IMR-90 (cell line): ENCODE data around the gene MPP4. TPM values are rescaled to one million over a fixed set of nuclear protein-coding genes. Genes with fewer than 3 reads are reported as not detected.

Experiments
- ATAC-seq: fragments of 200-7000 bp; cut with Tn5 transposase; 2 replicates; pipeline ENCODE4 v1.9.1; 2020; ENCODE audit warnings: low read depth, mild to moderate bottlenecking, moderate library complexity
- BruUV-seq: library from RNA; stranded (reverse); fragments of 400-500 nt; replicated peaks from 2 replicates; lab custom pipeline; 2021; lab: Mats Ljungman, UMichigan
- CTCF ChIA-PET: fragments of 300-600 bp; formaldehyde crosslinking; extraction: SDS; loops from one replicate; lab custom pipeline; 2021; ENCODE audit warnings: antibody characterized with exemption; lab: Yijun Ruan, JAX
- POLR2A ChIA-PET: fragments of 300-600 bp; sonication (Branson Sonifier 250); formaldehyde crosslinking; loops from one replicate; lab custom pipeline; 2022; ENCODE audit warnings: antibody characterized with exemption; ENCODE audit not compliant: unreplicated experiment; lab: Charles Lee
- DNase-seq: peaks from one replicate; pipeline ENCODE4 v3.0.0; 2013
- H2AFZ ChIP-seq: replicated peaks from 2 replicates; pipeline ENCODE3; 2013; ENCODE audit warnings: low read length, mild to moderate bottlenecking; ENCODE audit not compliant: poor library complexity
- H2AK5ac ChIP-seq: 2 replicates; pipeline ENCODE4 v1.6.1; 2013; ENCODE audit warnings: low read depth, low read length, inconsistent platforms
- H2AK9ac ChIP-seq: replicated peaks from 2 replicates; pipeline ENCODE3; 2013; ENCODE audit warnings: mild to moderate bottlenecking, low read depth, low read length, moderate library complexity; ENCODE audit not compliant: poor library complexity
- H2BK120ac ChIP-seq: 2 replicates; pipeline ENCODE4 v1.6.1; 2013; ENCODE audit warnings: low read depth, low read length, inconsistent platforms
- H2BK15ac ChIP-seq: 3 replicates; pipeline ENCODE4 v1.6.1; 2013; ENCODE audit warnings: low read depth, low read length, inconsistent platforms
- H2BK20ac ChIP-seq: 2 replicates; pipeline ENCODE4 v1.6.1; 2013; ENCODE audit warnings: low read depth, mild to moderate bottlenecking, inconsistent platforms, low read length, moderate library complexity
- H2BK5ac ChIP-seq: 2 replicates; pipeline ENCODE4 v1.6.1; 2013; ENCODE audit warnings: mild to moderate bottlenecking, low read depth, low read length, inconsistent platforms; ENCODE audit not compliant: poor library complexity, severe bottlenecking
- H3K14ac ChIP-seq: replicated peaks from 2 replicates; pipeline ENCODE4 v1.6.1; 2013; ENCODE audit warnings: low read depth, low read length, inconsistent platforms
- H3K18ac ChIP-seq: 2 replicates; pipeline ENCODE4 v1.6.1; 2013; ENCODE audit warnings: low read depth, low read length, control low read depth
- H3K23ac ChIP-seq: 2 replicates; pipeline ENCODE4 v1.6.1; 2013; ENCODE audit warnings: low read depth, low read length, inconsistent platforms
- H3K27ac ChIP-seq: 2 replicates; pipeline ENCODE4 v1.5.1; 2013; ENCODE audit warnings: mild to moderate bottlenecking, control low read depth, low read length; ENCODE audit not compliant: insufficient read depth
- H3K27me3 ChIP-seq: 2 replicates; pipeline ENCODE4 v1.6.1; 2013; ENCODE audit warnings: low read length; ENCODE audit not compliant: control insufficient read depth, insufficient read depth
- H3K36me3 ChIP-seq: 2 replicates; pipeline ENCODE4 v1.6.1; 2013; ENCODE audit warnings: low read length, mixed read lengths; ENCODE audit not compliant: control insufficient read depth, insufficient read depth
- H3K4ac ChIP-seq: 2 replicates; pipeline ENCODE4 v1.6.1; 2013; ENCODE audit warnings: low read depth, low read length, inconsistent platforms
- H3K4me1 ChIP-seq: 2 replicates; pipeline ENCODE4 v1.6.1; 2013; ENCODE audit warnings: low read length, mixed read lengths; ENCODE audit not compliant: control insufficient read depth, insufficient read depth
- H3K4me2 ChIP-seq: 2 replicates; pipeline ENCODE4 v1.6.1; 2013; ENCODE audit warnings: low read depth, mild to moderate bottlenecking, control low read depth, low read length, moderate library complexity
- H3K4me3 ChIP-seq: 2 replicates; pipeline ENCODE4 v1.5.1; 2013; ENCODE audit warnings: low read depth, mild to moderate bottlenecking, control low read depth, low read length, moderate library complexity; ENCODE audit not compliant: insufficient read depth
- H3K56ac ChIP-seq: 2 replicates; pipeline ENCODE4 v1.6.1; 2013; ENCODE audit warnings: low read length, inconsistent platforms; ENCODE audit not compliant: insufficient read depth; ENCODE audit errors: extremely low read depth
- H3K79me1 ChIP-seq, 2 experiments: 2 replicates each; pipeline ENCODE4 v1.6.1; 2013; ENCODE audit warnings: low read length in 2 of 2, inconsistent platforms in 1 of 2, low read depth in 1 of 2
- H3K9ac ChIP-seq: 2 replicates; pipeline ENCODE4 v1.6.1; 2013; ENCODE audit warnings: low read depth, low read length, control low read depth
- H3K9me1 ChIP-seq: 2 replicates; pipeline ENCODE4 v1.6.1; 2013; ENCODE audit warnings: low read length, inconsistent platforms; ENCODE audit not compliant: insufficient read depth
- H3K9me3 ChIP-seq: 2 replicates; pipeline ENCODE4 v1.6.1; 2013; ENCODE audit warnings: low read length; ENCODE audit not compliant: control insufficient read depth, insufficient read depth
- H4K20me1 ChIP-seq: 2 replicates; pipeline ENCODE4 v1.6.1; 2013; ENCODE audit warnings: low read length, inconsistent platforms; ENCODE audit not compliant: insufficient read depth
- H4K5ac ChIP-seq: 2 replicates; pipeline ENCODE4 v1.6.1; 2013; ENCODE audit warnings: mild to moderate bottlenecking, low read depth, low read length, control low read depth
- H4K8ac ChIP-seq, 2 experiments: 2 replicates each; pipeline ENCODE4 v1.6.1; 2013; ENCODE audit warnings: low read depth in 2 of 2, low read length in 2 of 2, control low read depth in 1 of 2, inconsistent platforms in 1 of 2
- H4K91ac ChIP-seq: 2 replicates; pipeline ENCODE4 v1.6.1; 2013; ENCODE audit warnings: low read depth, low read length, inconsistent platforms; ENCODE audit not compliant: insufficient read depth
- CHD1 ChIP-seq: IDR thresholded peaks from 2 replicates; pipeline ENCODE4 v1.6.1; 2012; ENCODE audit warnings: low read depth, low read length, improper control_type of control experiment
- CTCF ChIP-seq: conservative IDR thresholded peaks from 2 replicates; pipeline ENCODE4 v1.5.1; 2012; ENCODE audit warnings: mild to moderate bottlenecking, low read depth, low read length, improper control_type of control experiment
- ELK1 ChIP-seq: fragments of 150-350 bp; IDR thresholded peaks from 2 replicates; pipeline ENCODE4 v1.6.1; 2016; ENCODE audit warnings: low read depth, mild to moderate bottlenecking, low read length, moderate library complexity, borderline replicate concordance
- MAFK ChIP-seq: IDR thresholded peaks from 2 replicates; pipeline ENCODE4 v1.6.1; 2012; ENCODE audit warnings: low read depth, low read length, improper control_type of control experiment
- RFX5 ChIP-seq: IDR thresholded peaks from 2 replicates; pipeline ENCODE4 v1.8.0; 2012; ENCODE audit warnings: low read depth, mild to moderate bottlenecking, low read length, moderate library complexity
- WGBS, 2 experiments: methylation state at CpG; one replicate each; pipeline versions ENCODE4 v1.1.5 to v1.1.7; 2013; ENCODE audit warnings: missing lambda C conversion rate in 2 of 2; ENCODE audit not compliant: insufficient read length in 1 of 2; ENCODE audit errors: extremely low coverage in 2 of 2; 5-methylcytosine and 5-hydroxymethylcytosine counted together
- dilution Hi-C: fragments of 300-500 bp; cut with HindIII; formaldehyde crosslinking; loops from one replicate; pipeline ENCODE4 v1.14.3; 2018; ENCODE audit warnings: low sequenced_read_pairs; ENCODE audit not compliant: unreplicated experiment
- in situ Hi-C: fragments of 300-500 bp; cut with MboI; formaldehyde crosslinking; loops from 3 replicates; pipeline ENCODE4 v1.14.3; 2019; ENCODE audit warnings: low sequenced_read_pairs, inconsistent platforms, mixed read lengths
- intact Hi-C: fragments of 100-400 bp; cut with micrococcal nuclease; formaldehyde crosslinking; loops from 2 replicates; pipeline ENCODE4 v1.10.0; 2022
- polyA plus RNA-seq, 3 experiments: library from polyadenylated mRNA; depleted of rRNA; stranded (reverse); fragments of >200 nt; gene quantifications; 2 replicates each; pipeline ENCODE4 v1.2.3, GENCODE V29; 2012; ENCODE audit warnings: low replicate concordance in 1 of 3
- total RNA-seq: library from RNA; depleted of rRNA; stranded (reverse); fragments of >200 nt; gene quantifications from 2 replicates; pipeline ENCODE4 v1.2.3, GENCODE V29; 2012

MPP4 gene
- total and polyA plus RNA-seq, 2 of the 4 experiments (the other 2 are of a cell fraction) = 11.8 to 14.9 TPM

- H3K79me1 ChIP-seq = no peaks in the 10 kb centered on the region
- ChIA-PET CTCF (no interaction called here), POLR2A (no interaction called here)
- no peak overlapping the region for H3K27ac ChIP-seq
- in situ Hi-C loops (no loop called here), intact Hi-C loops (loop anchor here (10.0 kb wide), 1 partner anchor 470 kb away; no protein-coding TSS in a partner anchor), dilution Hi-C loops (no loop called here)
- no peaks in the 10 kb centered on the region for H4K20me1 ChIP-seq
- no peak overlapping the region for H4K8ac ChIP-seq
- H3K4me3 ChIP-seq = no peak overlapping the region
- no peak overlapping the region for H4K91ac ChIP-seq
- H3K4ac ChIP-seq = no peak overlapping the region
- H2BK5ac ChIP-seq = no peak overlapping the region
- H3K27me3 ChIP-seq = no peaks in the 10 kb centered on the region
- BruUV-seq = no TSS peak
- no peak overlapping the region for H3K9ac ChIP-seq
- peaks cover 19% of the 10 kb centered on the region for H3K36me3 ChIP-seq
- H2AK5ac ChIP-seq = no peak overlapping the region
- peaks cover 3% of the 10 kb centered on the region for H3K4me1 ChIP-seq
- no peak overlapping the region for H3K56ac ChIP-seq
- H3K4me2 ChIP-seq = no peak overlapping the region
- no peak overlapping the region for H2BK15ac ChIP-seq
- H3K23ac ChIP-seq = no peak overlapping the region
- H4K5ac ChIP-seq = no peak overlapping the region
- peak; percentile 33 for DNase-seq
- no peak overlapping the region for H2AK9ac ChIP-seq
- TF ChIP-seq RFX5 = no peak
- no peak for TF ChIP-seq ELK1
- no peak for TF ChIP-seq MAFK
- no peak for TF ChIP-seq CTCF
- no peak for TF ChIP-seq CHD1
- H3K18ac ChIP-seq = no peak overlapping the region
- no peak overlapping the region for H3K14ac ChIP-seq
- no peak overlapping the region for H2AFZ ChIP-seq
- no peak for ATAC-seq
- H2BK20ac ChIP-seq = no peak overlapping the region
- H3K9me1 ChIP-seq = no peaks in the 10 kb centered on the region
- WGBS, 2 experiments = no CpG with 5 or more reads among the region's 5 CpGs
- no peaks in the 10 kb centered on the region for H3K9me3 ChIP-seq
- H2BK120ac ChIP-seq = no peak overlapping the region
Measured at GRCh38 chr2:201704536-201704935, 6.1 kb upstream of the MPP4 start.
